A673 (cell line): Measurements from ENCODE around the gene BMPR1A. TPM values are rescaled to one million over a fixed set of nuclear protein-coding genes. Genes with fewer than 3 reads are reported as not detected.

Experiments
- BruUV-seq: library from RNA; stranded (reverse); fragments of 400-500 nt; replicated peaks from 2 replicates; lab custom pipeline; 2021; lab: Mats Ljungman, UMichigan
- CTCF ChIA-PET: fragments of 300-600 bp; sonication (Branson Sonifier 250); formaldehyde crosslinking; loops from one replicate; lab custom pipeline; 2022; ENCODE audit warnings: antibody characterized with exemption; lab: Charles Lee
- POLR2A ChIA-PET: fragments of 300-600 bp; sonication (Branson Sonifier 250); formaldehyde crosslinking; loops from one replicate; lab custom pipeline; 2022; ENCODE audit warnings: antibody characterized with exemption; ENCODE audit not compliant: low non-redundant PET; lab: Charles Lee
- DNase-seq: peaks from one replicate; pipeline ENCODE4 v3.0.0-alpha.2; 2015; ENCODE audit warnings: low spot score
- H3K27ac ChIP-seq: fragments of 200-600 bp; sonication (generic); 2 replicates; pipeline ENCODE4 v1.5.1; 2016; ENCODE audit warnings: mixed run types, low read depth, mild to moderate bottlenecking, mixed read lengths, antibody characterized with exemption, low read length; ENCODE audit not compliant: poor library complexity, severe bottlenecking
- H3K27me3 ChIP-seq: fragments of 200-600 bp; sonication (generic); replicated peaks from 2 replicates; pipeline ENCODE4 v1.6.1; 2017; ENCODE audit warnings: mixed run types, low read depth, mild to moderate bottlenecking, mixed read lengths, antibody characterized with exemption, low read length; ENCODE audit not compliant: insufficient read depth, poor library complexity
- H3K36me3 ChIP-seq: fragments of 200-600 bp; sonication (generic); 2 replicates; pipeline ENCODE4 v1.6.1; 2016; ENCODE audit warnings: mixed run types, mild to moderate bottlenecking, mixed read lengths, antibody characterized with exemption, low read length; ENCODE audit not compliant: insufficient read depth, poor library complexity, severe bottlenecking
- H3K4me1 ChIP-seq: fragments of 200-600 bp; sonication (generic); 2 replicates; pipeline ENCODE4 v1.6.1; 2017; ENCODE audit warnings: mixed run types, mild to moderate bottlenecking, mixed read lengths, antibody characterized with exemption, low read length; ENCODE audit not compliant: insufficient read depth, poor library complexity, severe bottlenecking
- H3K4me3 ChIP-seq: fragments of 200-600 bp; sonication (generic); 2 replicates; pipeline ENCODE4 v1.5.1; 2016; ENCODE audit warnings: low read depth, mixed run types, mild to moderate bottlenecking, mixed read lengths, low read length; ENCODE audit not compliant: poor library complexity, severe bottlenecking
- H3K9me3 ChIP-seq: fragments of 200-600 bp; sonication (generic); 2 replicates; pipeline ENCODE4 v1.6.1; 2016; ENCODE audit warnings: mixed run types, low read depth, mild to moderate bottlenecking, mixed read lengths, antibody characterized with exemption, low read length; ENCODE audit not compliant: poor library complexity, severe bottlenecking
- CTCF ChIP-seq: fragments of 300-800, 200-600 bp; sonication (generic); conservative IDR thresholded peaks from 2 replicates; pipeline ENCODE4 v1.5.1; 2017; ENCODE audit warnings: low read depth, mild to moderate bottlenecking, antibody characterized with exemption, low read length, moderate library complexity, mixed read lengths
- EZH2 ChIP-seq: fragments of 200-600 bp; sonication (generic); IDR thresholded peaks from 2 replicates; pipeline ENCODE4 v1.6.1; 2017; ENCODE audit warnings: borderline replicate concordance, low read depth, mild to moderate bottlenecking, mixed read lengths, antibody characterized with exemption, low read length; ENCODE audit not compliant: poor library complexity, severe bottlenecking
- intact Hi-C: fragments of 100-400 bp; cut with micrococcal nuclease; formaldehyde crosslinking; loops from one replicate; pipeline ENCODE4 v1.10.0; 2022; ENCODE audit not compliant: unreplicated experiment
- total RNA-seq: library from RNA; stranded (reverse); gene quantifications from 2 replicates; pipeline ENCODE4 v1.2.3, GENCODE V29; 2021

BMPR1A gene
- total RNA-seq, 1 experiment from 2014 or later = 136 TPM

GRCh38 chr10:86899670-86900276, 143.4 kb downstream of the BMPR1A start:
- no peak for TF ChIP-seq EZH2
- TF ChIP-seq CTCF = peak; percentile 82
- peak; percentile 83 for DNase-seq
- H3K4me3 ChIP-seq = no peak overlapping the region
- CTCF ChIA-PET = interaction anchor here (0.7 to 2.1 kb wide), 4 partner anchors 187 to 258 kb away, joined by 3 to 15 read pairs (median 3); no protein-coding TSS in a partner anchor
- no peak overlapping the region for H3K27ac ChIP-seq
- intact Hi-C loops = loop anchor here (1.0 kb wide), 2 partner anchors 188 to 211 kb away; no protein-coding TSS in a partner anchor
- POLR2A ChIA-PET = no interaction called here
- H3K27me3 ChIP-seq = no peaks in the 10 kb centered on the region
- peaks cover 42% of the 10 kb centered on the region for H3K36me3 ChIP-seq
- peaks cover 26% of the 10 kb centered on the region for H3K4me1 ChIP-seq
- no TSS peak for BruUV-seq
- H3K9me3 ChIP-seq = no peaks in the 10 kb centered on the region

GRCh38 chr10:86900955-86901354, 144.5 kb downstream of the BMPR1A start:
- intact Hi-C loops = no loop called here
- peaks cover 54% of the 10 kb centered on the region for H3K36me3 ChIP-seq
- POLR2A ChIA-PET = no interaction called here
- H3K4me1 ChIP-seq = peaks cover 26% of the 10 kb centered on the region
- CTCF ChIA-PET = interaction anchor here (0.6 to 1.1 kb wide), 2 partner anchors 188 to 745 kb away, joined by 3 read pairs; no protein-coding TSS in a partner anchor
- no peak overlapping the region for H3K27ac ChIP-seq
- no peak for DNase-seq
- H3K27me3 ChIP-seq = no peaks in the 10 kb centered on the region
- TF ChIP-seq EZH2 (no peak), CTCF (no peak)
- no TSS peak for BruUV-seq
- H3K9me3 ChIP-seq = peaks cover 3% of the 10 kb centered on the region
- H3K4me3 ChIP-seq = no peak overlapping the region

GRCh38 chr10:86904600-86904999, 148.2 kb downstream of the BMPR1A start:
- peaks cover 7% of the 10 kb centered on the region for H3K4me1 ChIP-seq
- H3K4me3 ChIP-seq = no peak overlapping the region
- no peak for TF ChIP-seq CTCF
- no peak for TF ChIP-seq EZH2
- peaks cover 9% of the 10 kb centered on the region for H3K9me3 ChIP-seq
- no peaks in the 10 kb centered on the region for H3K27me3 ChIP-seq
- no TSS peak for BruUV-seq
- intact Hi-C loops = no loop called here
- DNase-seq = no peak
- CTCF ChIA-PET = no interaction called here
- no peak overlapping the region for H3K27ac ChIP-seq
- POLR2A ChIA-PET = no interaction called here
- peaks cover 68% of the 10 kb centered on the region for H3K36me3 ChIP-seq
